SK-N-MC (cell line): Measurements from ENCODE around the gene GABARAP.

Source experiments
- FOXP2 ChIP-seq: optimal IDR thresholded peaks from 2 replicates; pipeline ENCODE3; 2011; ENCODE audit warnings: mild to moderate bottlenecking, moderate library complexity; ENCODE audit not compliant: insufficient read depth; ENCODE audit errors: extremely low read length, control extremely low read depth
- POLR2AphosphoS5 ChIP-seq: IDR thresholded peaks from 2 replicates; pipeline ENCODE4 v1.6.1; 2012; ENCODE audit warnings: mild to moderate bottlenecking, low read depth, low read length, borderline replicate concordance

- no peak for TF ChIP-seq FOXP2
- no peak for TF ChIP-seq POLR2AphosphoS5
Observed at GRCh38 chr17:7241090-7241733, 1.0 kb downstream of the GABARAP start.
